ENCODE measurements around the gene PIGK.

DNA sequence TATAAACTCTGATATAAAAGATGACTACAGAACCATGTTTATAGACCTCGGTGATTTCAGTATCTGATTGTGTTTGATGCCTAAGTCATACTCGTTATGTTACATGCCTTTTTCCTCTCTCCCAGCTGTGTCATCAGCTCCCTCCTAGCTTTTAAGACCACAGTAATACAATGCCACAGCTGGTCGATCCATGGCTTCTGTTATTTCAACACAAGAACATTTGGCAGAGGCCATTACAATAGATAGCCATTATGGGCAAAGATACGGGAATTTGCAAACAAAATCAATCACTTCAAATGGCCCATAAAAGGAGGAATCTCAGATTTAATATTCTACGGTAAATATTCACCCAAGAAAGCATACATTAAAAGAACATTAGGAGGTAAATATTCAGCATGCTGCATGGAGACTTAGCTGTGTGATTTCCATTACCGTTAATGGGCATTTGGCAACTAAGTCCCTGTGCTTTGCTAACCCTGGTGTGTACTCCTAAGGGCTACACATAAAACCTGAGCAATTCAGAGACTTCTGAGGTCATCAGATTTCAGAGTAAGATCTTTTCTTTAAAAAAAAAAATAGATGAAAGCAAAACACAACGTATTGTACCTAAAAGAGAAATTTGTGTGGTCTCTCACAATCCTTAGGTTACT is 153.4 kb downstream of the PIGK start:
- TF ChIP-seq, protein P1, sequence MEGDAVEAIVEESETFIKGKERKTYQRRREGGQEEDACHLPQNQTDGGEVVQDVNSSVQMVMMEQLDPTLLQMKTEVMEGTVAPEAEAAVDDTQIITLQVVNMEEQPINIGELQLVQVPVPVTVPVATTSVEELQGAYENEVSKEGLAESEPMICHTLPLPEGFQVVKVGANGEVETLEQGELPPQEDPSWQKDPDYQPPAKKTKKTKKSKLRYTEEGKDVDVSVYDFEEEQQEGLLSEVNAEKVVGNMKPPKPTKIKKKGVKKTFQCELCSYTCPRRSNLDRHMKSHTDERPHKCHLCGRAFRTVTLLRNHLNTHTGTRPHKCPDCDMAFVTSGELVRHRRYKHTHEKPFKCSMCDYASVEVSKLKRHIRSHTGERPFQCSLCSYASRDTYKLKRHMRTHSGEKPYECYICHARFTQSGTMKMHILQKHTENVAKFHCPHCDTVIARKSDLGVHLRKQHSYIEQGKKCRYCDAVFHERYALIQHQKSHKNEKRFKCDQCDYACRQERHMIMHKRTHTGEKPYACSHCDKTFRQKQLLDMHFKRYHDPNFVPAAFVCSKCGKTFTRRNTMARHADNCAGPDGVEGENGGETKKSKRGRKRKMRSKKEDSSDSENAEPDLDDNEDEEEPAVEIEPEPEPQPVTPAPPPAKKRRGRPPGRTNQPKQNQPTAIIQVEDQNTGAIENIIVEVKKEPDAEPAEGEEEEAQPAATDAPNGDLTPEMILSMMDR (IDR thresholded peaks at IDR 0.05): no peak
- TF ChIP-seq POLR2A (IDR thresholded peaks at IDR 0.05): no peak

Measured in sigmoid colon (tissue), 3 donors.